NCI-H2029 (cell line): Measurements from ENCODE around the gene ZNF792.
A peak's percentile ranks its signal among the peaks of the same experiment; 100 is the strongest.
"Not testable (repeated sequence)": the region's sequence is repeated elsewhere in the genome, so short reads cannot be mapped to it uniquely, and the experiment has no call there.

Source experiments
- DNase-seq: peaks from one replicate; lab custom pipeline; 2025; lab: John Stamatoyannopoulos, UW

The ZNF792 gene

DNA sequence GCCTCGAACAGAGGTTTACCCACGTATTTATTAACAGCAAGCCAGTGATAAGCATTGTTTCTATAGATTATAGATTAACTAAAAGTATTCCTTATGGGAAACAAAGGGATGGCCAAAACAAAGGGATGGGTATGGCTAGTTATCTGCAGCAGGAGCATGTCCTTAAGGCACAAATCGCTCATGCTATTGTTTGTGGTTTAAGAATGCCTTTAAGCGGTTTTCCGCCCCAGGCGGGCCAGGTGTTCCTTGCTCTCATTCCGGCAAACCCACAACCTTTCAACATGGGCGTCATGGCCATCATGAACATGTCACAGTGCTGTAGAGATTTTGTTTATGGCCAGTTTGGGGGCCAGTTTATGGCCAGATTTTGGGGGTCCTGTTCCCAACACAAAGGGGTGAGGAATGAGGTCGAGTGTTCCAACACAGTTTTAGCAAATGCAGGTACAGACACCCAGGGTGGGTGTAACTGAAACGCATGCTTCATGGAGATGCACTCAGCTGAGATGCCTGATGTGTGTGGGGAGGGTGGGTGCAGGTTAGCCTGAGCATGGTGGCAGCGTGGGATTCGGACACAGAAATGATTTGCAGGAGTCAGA is 6.3 kb upstream of the ZNF792 start:
- DNase-seq: not testable (repeated sequence)

DNA sequence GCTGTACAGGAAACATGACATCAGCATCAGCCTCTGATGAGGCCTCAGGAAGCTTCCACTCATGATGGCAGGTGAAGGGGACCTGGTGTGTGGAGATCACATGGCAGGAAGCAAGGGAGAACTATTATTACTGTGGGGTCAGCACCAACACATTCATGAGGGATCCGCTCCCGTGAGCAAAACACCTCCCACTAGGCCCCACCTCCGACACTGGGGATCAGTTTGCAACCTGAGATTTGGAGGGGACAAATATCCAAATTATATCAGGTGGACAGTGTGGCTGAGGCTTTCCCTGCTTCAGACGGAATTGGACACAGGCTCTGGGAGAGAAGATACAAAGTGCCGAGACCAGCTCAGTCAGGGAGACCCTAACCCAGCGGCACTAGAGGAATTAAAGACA is 5.7 kb upstream of the ZNF792 start:
- no peak for DNase-seq

DNA sequence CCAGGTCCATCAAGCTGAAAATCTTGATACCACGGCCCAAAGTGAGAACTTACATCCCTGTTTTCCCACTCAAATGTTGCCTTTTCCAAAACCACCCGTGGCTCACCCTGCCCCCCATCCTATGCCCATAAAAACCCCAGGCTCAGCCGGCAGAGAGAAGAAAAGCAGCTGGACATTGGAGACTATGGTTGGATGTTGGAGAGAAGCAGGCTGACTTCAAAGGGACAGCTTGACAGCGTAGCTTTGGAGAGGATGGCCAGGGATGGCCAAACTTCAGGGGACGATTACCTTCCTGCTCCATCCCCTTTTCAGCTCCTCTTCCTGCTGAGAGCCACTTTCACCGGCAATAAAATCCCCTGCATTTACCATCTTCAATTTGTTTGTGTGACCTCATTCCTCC is 3.5 kb upstream of the ZNF792 start:
- DNase-seq: no peak

DNA sequence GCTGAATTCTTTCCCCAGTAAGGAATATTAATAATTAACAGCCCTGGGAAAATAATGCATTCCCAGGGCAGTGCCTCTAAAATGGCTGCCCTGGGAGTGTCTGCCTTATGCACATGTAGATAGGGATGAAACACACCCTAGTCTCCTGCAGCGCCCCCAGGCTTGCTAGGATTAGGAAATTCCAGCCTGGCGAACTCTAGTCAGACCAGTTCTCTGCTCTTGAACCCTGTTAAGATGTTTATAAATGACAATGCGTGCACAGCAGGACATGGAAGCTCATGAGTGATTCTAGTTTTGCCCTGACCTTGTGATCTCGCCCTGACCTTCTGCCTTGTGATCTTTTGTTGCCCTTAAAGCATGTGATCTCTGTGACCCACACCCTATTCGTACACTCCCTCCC is 1.5 kb upstream of the ZNF792 start:
- not testable (repeated sequence) for DNase-seq

DNA sequence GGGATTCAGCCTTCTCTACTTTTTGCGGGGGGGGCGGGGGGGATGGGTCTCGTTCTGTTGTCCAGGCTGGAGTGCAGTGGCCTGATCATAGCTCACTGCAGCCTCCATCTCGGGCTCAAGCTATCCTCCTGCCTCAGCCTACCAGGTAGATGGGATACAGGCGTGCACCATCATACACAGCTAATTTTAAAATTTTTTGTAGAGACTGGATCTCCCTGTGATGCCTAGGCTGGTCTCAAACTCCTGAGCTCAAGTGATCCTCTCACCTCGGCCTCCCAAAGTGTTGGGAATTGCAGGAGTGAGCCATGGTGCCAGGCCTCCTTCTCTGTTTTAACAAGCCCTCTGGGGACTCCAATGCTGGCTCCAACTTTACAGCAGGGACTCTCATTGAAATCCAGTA is 569 bp upstream of the ZNF792 start:
- no peak for DNase-seq

DNA sequence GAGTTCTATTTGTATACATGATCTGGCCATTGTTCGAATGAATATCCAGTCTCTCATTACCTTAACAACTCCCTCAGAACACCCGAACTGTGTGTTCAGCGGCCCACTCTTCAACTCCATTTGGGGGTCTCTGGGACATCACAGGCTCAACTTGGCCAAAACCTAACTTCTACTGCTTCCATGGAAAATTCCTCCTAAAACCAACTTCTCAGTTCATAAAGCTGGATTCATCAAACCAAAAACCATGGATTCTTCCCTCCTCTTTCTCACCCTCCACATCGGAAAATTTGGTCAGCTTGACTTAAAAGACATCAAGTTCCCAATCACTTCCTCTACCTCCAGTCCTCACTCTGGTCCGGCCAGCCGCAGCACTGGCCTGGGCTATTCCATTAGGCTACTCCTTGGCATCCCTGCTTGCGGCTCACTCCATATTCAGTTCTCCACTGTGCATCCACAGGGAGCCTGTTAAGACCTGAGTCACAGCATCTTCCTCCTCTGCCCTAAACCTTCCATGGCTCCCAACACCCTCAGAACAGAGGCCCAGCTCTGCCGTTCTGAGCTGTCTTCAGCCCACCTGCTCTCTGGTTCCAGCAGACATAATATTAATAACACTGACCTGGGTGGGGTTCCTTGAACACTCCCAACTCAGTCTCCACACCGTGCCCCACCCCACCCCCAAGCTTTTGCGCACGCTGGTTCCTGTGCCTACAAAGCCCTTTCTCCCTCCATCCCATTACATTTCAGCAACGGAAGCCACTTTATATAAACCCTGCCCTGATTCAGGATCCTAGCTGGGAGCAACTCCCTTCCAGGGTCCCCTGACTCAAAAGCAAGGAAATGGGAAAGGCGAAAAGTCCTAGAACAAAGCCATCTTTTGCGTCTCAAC is 1.1 kb downstream of the ZNF792 start:
- DNase-seq: no peak

DNA sequence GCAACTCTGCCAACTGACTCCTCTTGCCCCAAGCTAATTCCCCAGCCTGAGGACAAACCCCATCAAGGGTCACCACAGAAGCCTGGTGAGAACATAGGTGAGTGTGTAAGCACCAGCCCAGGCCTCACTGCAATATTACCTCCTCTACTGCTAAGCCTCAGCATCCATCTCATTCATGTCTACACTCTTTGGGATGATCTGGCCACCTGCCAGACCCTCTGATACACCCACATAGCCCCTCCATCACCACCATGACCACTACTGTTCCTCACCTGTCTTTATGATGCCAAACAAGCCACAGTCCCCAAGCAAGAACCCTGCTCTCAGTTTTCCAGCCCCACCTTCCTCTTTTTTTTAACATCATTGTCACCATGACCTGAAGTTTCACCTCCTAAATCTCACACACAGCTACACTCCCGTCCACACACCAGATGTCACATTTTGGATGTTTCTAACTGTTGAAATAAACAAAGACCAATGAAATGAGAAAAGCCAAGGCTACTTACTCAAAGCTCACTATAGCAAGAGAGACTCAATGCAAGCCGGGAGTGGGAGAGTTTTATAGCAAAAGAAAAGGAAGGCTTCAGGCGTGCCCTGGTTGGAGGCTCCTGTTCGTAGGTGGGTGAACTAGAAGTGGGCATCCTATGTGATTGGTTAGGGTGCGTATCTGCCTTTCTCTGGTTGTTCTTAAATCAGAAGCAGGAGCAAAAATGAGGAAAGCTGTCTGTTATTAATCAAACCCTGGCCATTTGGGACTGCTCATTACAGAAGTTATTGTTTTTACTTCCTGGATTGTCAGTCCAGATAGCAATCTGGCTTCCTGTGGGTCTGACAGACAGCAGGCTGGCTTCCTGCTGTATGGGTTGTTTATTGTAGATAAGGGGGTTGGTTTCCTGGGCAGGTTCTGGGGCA is 2.0 kb downstream of the ZNF792 start:
- DNase-seq: peak; percentile 9

DNA sequence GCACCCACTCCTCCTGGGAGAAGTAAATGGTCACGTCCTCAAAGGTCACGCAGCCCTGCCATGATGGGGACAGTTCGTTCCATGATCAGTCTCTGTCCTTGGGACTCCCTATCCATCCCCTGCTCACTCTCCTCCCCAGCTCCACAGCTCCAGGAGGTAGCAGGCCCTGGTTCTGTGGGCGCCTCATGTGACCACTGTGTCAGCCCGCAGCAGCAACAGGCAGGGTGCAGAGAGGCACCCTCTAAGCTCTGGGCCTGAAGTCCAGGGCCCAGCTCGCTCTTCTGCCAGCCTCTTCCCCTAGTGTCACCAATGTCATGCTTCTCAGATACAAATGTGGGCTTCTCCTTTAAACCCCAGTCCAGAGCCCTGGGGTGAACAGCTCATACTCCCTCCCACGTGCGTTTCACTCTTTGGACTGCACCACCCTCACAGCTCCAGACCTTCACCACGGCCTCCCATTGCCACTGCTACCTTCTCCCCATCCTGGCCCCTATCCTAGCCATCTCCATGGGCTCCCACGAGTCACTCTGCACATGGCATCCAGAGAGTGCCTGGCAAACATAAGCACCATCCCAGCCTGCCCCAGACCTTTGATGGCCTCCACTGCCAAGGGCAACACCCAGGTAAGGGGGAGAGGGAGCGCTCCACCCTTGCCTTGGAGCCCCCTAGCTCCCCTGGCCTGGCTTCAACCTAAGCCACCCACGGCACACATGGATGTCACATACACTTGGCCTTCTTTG is 2.9 kb downstream of the ZNF792 start:
- DNase-seq: no peak

DNA sequence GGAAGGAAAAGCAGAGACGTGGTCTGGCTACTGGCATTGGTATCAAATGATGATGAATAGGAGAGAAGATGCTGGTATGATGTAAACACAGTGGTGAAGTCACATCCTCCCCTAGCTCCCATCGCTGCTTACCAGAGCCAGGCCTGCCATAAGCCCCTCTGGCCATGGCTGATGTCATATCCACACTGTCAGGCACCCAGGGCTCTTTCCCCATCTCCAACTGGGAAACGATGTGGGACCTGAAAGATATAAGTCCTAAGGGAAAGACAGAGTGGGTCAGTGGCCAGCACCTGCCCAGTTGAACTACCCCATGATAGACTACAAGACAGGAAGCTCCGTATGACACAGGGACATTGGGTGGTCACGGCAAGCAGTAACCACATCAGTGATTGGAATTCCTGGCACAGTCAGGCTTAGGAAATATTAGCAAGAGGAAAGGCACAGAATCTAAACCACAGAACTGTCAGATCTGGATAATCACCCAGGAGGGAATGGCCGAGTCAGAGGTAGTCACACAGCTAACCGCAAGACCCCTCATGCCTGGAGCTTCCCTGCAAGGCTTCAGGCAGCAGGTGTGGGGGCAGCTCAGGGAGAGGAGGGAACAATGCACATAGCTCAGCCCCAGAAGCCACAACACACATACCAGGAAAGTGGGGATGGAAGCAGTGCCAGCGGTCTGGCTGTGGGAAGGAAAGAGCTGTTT is 3.8 kb downstream of the ZNF792 start:
- no peak for DNase-seq

DNA sequence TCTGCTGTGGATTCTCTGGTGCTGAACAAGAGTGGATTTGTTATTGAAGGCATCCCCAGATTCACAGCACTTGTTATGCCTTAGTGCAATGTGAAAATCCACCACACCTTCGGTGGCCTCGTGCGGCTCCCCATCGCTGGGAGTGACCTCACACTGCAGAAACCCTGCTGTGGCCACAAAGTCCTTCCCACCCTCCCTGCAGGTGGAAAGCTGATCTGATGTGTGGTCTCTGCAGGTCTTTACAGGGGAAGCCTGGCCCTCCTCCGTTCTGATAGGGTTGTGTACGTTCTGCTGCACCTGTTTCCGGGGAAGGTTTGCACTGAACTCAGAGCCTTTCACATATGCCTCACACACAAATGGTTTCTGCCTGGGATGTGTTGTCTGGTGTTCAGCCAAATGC is 5.0 kb downstream of the ZNF792 start:
- DNase-seq: no peak

DNA sequence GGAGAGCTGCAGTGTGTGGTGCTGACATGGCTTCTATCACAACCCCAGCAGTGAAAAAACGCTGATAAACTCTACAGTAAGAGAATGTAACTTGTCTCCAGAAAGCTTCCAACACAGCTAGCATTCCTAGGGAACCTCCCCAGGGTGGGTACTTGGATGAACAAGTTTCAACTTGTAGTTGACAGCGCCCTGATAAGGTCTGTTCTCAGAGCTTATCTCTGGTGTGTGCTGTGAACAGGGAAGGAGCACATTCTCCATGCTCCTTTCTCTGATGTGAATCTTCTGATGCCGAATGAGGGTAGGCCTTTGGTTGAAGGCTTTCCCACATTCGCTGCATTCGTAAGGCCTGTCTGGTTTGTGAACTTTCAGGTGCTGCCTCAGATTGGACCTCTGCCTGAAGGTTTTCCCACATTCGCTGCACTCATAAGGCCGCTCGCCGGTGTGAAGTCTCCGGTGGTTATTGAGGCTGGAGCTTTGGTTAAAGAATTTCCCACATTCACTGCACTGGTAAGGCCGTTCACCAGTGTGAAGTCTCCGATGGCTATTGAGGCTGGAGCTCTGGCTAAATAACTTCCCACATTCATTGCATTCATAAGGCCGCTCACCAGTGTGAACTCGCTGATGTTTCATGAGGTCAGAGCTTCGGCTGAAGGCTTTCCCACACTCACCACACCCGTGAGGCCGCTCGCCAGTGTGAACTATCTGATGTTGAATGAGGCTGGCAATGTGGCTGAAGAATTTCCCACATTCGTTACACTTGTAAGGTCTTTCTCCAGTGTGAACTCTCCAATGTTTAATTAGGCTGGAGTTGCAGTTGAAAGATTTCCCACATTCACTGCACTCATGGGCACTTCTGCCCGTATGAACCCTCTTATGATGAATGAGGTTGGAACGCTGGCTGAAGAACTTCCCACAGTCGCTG is 5.9 kb downstream of the ZNF792 start:
- DNase-seq: no peak

DNA sequence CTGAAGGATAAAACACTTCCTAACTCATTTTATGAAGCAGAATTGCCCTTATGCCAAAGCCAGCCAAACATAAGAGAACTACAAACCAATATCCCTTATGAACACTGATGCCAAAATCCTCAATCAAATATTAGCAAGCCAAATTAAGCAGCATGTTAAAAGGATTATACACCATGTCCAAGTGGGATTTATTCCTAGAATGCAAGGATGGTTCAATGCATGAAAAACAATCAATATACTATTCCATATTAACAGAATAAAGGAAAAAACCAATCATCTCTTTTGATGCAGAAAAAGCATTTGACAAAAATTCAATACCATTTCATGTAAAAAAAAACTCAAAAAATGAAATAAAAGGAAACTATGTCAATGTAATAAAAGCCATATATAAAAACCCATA is 10.9 kb downstream of the ZNF792 start:
- DNase-seq: no peak

DNA sequence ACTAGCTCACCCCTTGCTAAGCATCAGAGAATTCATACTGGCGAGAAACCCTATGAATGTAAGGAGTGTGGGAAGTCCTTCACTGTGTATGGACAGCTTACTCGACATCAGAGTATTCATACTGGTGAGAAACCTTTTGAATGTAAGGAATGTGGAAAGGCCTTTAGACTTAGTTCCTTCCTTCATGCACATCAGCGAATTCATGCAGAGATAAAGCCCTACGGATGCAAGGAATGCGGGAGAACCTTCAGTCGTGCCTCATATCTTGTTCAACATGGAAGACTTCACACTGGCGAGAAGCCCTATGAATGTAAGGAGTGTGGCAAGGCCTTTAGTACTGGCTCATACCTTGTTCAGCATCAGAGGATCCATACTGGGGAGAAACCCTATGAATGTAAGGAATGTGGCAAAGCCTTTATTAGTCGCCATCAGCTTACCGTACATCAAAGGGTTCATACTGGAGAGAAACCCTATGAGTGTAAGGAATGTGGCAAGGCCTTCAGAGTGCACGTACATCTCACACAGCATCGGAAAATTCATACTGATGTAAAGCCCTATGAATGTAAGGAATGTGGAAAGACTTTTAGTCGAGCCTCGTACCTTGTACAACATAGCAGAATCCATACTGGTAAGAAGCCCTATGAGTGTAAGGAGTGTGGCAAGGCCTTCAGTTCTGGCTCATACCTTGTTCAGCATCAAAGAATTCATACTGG is 20.0 kb downstream of the ZNF792 start:
- DNase-seq: no peak

DNA sequence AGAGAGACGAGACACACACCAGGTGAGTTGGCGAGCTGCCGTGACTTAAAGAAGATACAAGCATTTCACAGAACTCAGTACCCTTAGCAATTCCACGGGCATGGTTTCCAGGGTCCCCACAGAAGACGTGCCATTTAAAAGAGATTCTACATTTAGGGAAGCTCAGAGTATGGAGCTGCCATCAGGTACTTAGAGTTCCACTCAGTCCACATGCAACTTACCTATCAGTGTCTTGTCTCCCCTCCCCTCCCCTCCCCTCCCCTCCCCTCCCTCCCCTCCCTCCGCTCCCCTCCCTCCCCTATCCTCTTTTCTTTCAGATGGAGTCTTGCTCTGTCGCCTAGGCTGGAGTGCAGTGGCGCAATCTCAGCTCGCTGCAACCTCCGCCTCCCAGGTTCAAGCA is 25.1 kb downstream of the ZNF792 start:
- no peak for DNase-seq

DNA sequence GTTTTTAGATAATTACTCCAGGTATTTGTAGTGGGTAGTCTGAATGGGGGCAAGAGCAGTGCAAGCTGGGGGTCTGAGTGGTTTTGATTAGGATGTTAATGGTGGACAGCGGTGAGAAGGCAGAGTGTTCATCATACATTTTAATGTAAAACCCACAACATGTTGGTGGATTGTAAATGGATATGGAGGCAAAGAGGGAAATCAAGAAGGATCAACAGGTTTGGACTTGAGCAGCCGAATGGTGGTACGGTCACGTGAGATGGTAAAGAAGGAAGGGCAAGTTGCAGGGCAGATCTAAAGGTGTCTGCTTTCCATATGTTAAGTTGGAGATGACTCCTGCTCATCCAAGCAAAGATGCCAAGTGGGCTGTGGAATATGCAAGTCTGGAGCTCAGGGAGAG is 27.8 kb downstream of the ZNF792 start:
- no peak for DNase-seq

DNA sequence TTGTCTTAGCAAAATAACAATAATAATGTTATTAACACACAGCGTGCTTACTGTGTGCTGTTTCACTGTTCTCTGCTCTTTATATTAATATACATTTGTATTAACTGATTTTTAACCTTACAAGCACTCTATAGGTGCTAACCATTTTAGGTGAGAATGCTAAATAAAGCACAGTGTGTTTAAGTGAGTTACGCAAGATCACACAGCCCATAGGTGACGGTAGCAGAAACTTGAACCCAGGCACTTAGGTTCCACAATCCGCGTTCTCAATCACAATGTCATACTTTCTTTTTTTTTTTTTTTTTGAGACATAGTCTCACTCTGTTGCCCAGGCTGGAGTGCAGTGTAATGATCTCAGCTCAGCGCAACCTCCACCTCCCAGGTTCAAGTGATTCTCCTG is 31.5 kb downstream of the ZNF792 start:
- DNase-seq: no peak

DNA sequence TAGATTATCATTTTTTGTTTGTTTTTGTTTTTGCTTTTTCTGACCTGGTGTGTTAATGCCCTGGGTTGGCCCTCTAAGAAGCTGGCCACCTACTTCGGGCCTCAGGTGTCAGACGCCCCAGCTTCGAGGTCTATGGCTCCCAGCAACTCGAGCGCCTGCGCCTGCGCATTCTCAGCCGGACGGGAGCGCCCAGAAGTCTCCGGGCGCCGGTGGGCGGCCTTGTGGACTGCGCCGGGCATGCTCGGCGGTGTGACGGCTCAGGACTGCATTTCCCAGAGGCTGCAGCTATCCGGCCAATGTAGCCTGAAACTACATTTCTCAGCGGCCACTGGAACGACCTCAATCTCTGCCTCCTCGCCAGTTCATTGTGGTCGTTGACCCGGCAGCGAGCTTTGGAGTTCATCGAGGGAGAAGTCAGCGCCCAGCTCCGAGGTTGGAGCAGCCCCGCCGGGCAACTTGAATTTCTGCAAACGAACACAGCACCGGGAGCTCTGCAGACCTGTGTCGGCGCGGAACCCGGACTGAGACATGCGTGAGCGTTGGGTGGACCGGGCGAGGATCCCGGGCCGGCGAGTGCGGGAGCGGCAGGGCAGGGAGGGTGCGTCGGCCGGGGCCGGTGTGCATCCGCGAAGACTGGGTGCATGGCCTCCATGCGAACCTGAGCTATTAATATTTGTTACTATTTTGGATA is 37.2 kb downstream of the ZNF792 start, which contains the start of gene ZNF30:
Gene ZNF30, plus strand, starts transcription at position 219 of the 691 bp plus-strand sequence. CDS start 3,045 bp downstream, outside the sequence.
- DNase-seq: peak; percentile 87

DNA sequence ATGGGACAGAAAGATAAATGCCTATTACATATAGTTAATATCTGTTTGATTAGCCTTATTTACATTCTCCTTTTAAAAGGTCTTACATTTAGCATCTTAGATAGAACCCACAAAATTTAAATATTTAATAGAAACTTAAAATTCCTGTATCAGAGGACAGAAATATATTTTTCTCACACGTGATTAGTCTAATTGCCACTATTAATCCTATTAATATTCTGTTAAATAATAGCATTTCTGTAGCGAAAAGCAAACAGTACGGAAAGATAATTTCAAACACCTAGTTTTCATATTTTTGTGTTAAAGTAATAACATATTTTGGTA is 37.7 kb downstream of the ZNF792 start:
- no peak for DNase-seq

DNA sequence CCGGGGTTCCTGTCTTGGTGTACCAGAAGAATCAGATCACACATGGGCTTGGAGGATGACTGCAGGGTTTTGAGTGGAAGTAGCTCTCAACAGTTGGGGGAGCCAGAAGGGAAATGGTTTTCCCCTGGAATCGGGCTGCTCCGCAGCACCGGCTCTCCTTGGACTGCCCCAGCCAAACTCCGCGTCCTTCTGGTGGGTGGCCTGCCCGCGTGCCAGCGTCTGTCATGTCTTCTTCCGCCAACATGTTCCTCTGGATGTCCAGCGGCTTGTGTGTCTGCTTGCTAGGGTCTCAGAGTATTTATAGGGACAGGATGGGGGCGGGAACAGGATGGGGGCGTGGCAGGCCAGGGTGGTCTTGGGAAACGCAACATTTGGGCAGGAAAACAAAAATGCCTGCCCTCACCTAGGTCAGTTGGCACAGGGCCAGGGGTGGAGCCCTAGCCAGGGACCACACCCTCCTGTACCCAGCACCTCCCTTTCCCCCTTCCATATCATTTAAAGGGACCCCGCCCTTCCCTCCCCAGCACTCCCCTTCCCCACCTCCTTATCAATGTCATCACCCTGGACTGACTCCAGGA is 38.7 kb downstream of the ZNF792 start:
- no peak for DNase-seq
